HG02981 (cell line): ENCODE results near the gene FRAS1.

Experiments
- ATAC-seq: cut with Tn5 transposase; IDR thresholded peaks from one replicate; pipeline ENCODE4 v1.9.1; 2021; ENCODE audit warnings: mild to moderate bottlenecking, moderate library complexity; ENCODE audit not compliant: unreplicated experiment

Gene FRAS1

DNA sequence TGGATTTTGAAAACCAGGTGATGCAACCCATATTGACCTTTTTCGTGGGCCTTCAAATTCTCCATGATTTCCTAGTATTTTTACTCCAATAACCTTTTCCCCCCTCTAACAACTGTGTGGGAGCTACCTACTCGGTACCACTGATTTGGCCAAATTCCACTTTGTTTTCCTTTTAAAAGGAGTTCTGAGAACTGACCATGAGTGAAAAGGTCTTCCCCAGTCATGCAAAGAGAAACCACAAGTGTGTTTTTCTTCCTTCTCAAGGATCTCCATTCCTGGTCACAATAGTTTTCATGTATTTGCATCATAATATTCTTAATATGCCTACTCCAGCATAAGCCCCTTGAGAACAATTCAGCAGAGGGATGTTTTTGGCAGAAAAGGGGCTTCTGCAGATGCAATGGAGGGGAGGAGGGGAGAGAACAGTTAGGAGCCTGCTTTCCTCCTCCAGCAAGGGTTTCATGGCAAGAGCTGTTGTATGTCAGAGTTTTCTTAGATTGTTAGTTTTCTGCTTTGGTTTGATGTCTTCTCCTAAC, 299.2 kb downstream of the FRAS1 start:
- no peak for ATAC-seq

DNA sequence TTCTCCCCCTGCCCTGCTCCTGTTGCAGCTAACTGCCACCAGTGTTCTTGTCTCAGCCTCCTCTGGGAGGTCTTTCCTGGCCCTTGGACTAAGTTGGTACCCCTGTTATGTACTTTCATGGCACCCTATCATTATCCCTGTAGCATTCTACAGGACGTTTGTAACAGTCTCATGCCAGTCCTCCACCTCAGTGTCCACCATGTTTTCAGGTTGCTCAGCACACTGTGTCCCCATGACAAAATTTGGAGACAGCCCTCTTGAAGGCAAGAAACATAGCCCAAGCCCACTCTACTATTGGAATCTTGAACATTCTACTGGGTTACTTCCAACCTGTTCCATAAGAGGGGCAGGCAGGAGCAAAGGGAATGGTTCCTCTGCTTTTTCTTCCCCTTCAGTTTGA, 300.0 kb downstream of the FRAS1 start:
- ATAC-seq = no peak

DNA sequence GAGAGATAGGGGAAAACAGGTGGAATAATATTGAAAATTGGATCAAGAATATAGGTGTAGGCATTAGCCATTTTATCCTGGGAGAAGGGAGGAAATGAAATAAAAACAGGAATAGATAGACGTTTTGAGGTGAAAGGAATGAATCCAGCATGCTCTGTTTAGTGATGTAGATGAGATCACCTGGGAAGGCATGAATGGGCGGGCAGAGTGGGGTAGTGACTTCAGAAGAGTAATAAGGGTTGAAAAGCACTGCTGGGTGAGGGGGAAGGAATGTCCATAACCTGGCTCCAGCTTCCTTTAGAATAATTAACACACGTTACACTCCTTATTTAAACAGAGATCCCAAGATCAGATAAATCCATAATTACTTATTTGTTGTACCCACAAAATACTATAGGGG, 303.3 kb downstream of the FRAS1 start:
- no peak for ATAC-seq

GRCh38 chr4:78361621-78362120, 304.5 kb downstream of the FRAS1 start:
- no peak for ATAC-seq

- ATAC-seq = no peak
Observed at GRCh38 chr4:78362310-78362709, 305.2 kb downstream of the FRAS1 start.

GRCh38 chr4:78363031-78363570, 306.0 kb downstream of the FRAS1 start:
- no peak for ATAC-seq

DNA sequence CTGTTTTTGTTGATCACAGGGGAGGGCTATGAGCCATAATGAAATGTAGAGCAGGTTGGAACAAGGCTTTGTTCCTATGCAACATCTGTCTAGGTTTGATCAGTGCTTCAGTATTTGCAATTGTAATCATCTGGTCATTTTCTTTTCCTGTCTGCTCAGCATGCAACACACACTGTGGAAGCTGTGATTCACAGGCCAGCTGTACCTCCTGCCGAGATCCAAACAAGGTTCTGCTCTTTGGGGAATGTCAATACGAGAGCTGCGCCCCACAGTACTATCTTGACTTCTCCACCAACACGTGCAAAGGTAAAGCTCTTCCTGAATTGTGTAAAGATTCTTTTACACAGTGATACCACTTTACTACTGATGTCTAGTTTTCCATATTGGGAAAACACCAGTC, 312.6 kb downstream of the FRAS1 start:
- ATAC-seq = no peak

- ATAC-seq = no peak
Observed at GRCh38 chr4:78370631-78371372, 313.7 kb downstream of the FRAS1 start.

- no peak for ATAC-seq
Observed at GRCh38 chr4:78372355-78372988, 315.3 kb downstream of the FRAS1 start.

GRCh38 chr4:78377555-78377954, 320.4 kb downstream of the FRAS1 start:
- no peak for ATAC-seq

- ATAC-seq = no peak
Observed at GRCh38 chr4:78379040-78379439, 321.9 kb downstream of the FRAS1 start.

- ATAC-seq = no peak
Observed at GRCh38 chr4:78379991-78380729, 323.0 kb downstream of the FRAS1 start.

DNA sequence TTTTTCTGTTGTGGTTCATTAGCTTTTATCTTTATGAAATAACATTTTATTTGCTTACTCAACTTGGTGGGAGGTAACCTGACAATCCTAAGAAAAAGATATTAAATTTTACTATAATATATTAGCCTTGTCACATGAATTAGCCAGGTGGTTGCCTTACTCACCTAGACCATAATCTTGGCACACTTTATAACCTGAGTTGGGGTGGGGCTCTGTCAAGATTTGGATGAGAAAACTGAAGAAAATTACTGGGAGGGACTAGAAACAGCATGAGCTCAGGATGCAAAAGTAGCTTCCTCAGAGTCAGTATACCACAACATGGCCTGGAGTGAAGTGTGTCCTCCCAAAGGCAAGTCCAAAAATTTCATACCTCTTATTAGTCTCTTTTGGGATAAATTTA, 329.6 kb downstream of the FRAS1 start:
- ATAC-seq = no peak

- ATAC-seq = no peak
Observed at GRCh38 chr4:78395642-78396041, 338.5 kb downstream of the FRAS1 start.

DNA sequence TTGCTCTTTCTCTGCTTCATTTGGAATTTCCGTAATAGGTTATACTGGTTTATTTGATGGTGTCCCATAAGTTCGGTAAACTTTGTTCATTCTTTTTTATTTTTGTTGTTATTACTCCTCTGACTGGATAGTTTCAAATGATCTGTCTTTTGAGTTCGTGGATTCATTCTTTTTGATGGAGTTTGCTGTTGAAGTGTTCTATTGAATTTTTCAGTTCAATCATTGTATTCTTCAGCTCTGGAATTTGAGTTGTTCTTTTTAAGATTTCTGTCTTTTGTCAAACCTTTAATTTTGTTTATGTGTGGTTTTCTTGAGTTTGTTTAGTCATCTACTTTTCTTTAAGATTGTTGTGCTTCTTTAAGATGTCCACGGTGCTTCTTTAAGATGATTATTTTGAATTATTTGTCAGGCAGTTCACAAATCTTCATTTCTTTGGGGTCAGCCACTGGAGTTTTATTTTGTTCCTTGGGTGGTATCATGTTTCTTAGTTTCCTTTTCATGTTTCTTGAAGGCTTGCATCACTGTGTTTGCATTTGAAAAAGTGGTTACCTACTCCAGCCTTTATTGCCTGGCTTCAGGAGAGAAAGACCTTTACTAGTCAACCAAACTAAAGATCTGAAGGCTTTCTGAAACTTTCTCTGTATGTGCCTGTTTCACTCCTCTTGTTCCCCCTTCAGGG, 339.6 kb downstream of the FRAS1 start:
- ATAC-seq = no peak

DNA sequence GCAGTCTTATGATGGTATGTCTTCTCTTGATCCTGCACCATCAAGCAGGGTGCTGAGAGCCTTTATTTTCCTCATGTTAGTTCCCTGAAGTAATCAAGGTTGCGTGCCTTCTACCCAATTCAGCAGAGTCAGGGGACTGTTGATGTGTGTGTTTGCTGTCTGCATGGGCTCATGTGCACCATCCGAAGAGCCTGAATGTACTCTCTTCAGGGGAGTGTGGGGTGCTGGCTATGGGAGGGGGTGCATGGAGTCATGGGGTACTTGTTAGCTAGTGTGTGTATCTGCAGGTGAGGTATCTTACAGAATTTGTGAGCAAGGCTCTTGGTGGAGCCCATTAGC, 340.1 kb downstream of the FRAS1 start:
- no peak for ATAC-seq

DNA sequence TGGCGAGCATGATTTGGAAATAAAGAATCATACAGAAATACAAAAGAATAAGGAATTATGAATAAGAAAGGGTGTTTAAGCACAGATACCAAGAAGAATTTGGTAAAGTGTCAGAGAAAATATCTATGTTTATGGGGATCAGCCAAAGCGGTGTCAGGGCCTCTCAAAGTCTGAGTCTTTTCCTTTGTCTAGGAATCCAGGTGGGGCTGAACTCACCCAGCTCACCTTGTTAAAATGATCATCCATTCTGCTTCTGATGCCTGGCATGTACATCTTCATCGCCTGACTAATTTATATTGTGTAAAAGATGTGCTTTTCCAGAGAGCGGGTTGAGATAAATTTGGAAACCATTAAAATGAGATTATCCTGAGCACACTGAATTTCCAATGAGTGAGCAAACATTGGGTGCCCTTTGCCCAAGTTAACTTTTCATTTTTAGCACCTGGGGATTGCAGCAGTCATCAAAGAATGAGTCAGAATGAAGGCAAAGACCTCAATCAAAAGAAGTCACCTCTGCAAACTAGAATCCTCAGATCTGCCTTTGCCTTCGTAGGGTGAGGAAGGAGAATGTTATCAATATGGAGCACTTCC, 352.6 kb downstream of the FRAS1 start:
- ATAC-seq = no peak

GRCh38 chr4:78410225-78410624, 353.1 kb downstream of the FRAS1 start:
- no peak for ATAC-seq

DNA sequence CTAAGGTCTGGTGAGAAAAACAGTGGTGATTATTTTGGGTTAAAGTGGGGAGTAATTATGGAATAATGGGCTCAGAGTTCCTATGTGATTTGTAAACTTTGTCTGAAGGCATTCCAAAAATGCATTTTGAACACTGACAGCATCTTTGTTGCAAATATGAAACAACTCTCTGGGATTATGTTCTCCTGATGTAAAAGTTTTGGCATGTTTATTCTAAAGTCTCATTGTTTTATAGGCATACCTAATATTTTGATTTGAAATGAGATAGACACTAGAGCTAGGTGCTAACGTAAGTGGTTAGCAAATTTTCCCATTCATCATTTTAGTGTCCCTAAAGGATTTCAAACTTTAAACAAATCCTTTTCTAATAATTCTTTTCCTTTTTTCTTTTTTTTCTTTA, 353.6 kb downstream of the FRAS1 start:
- ATAC-seq = no peak

DNA sequence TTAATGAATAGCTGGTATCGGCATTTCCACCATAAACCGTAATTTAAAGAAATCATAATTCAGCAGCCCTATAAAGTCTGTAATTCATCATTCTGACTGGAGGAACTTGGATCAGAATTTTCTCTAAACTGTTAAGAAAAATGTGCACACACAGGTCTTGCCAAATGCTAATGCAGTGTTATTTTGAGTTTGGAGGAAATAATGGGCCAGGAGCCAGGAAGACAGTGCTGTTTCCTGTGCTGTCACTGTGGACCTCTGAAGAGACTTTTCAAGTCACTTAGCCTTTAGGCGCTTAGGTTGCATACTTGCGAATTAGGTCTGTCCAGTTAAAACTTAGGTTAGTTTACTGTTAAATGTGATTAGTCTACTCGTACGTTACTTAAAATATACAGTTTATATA, 357.0 kb downstream of the FRAS1 start:
- no peak for ATAC-seq
